ENCODE data around the gene KLHL6. TPM values are rescaled to one million over a fixed set of nuclear protein-coding genes. Genes with fewer than 3 reads are reported as not detected.

KLHL6 gene
- total RNA-seq, 2 donors from 2014 or later: 0.33 to 0.40 TPM

- TF ChIP-seq CTCF (conservative IDR thresholded peaks at IDR 0.05): no peak
- DNase-seq: peak; percentile 23
- 94 to 96% methylated on average over 15 of the region's 15 CpGs for WGBS, 2 experiments (ENCODE audit: insufficient coverage in 1 of 2, insufficient read length in 1 of 2)
Measured at GRCh38 chr3:183500981-183501704, 54.4 kb downstream of the KLHL6 start.

GRCh38 chr3:183500319-183500718, 55.2 kb downstream of the KLHL6 start:
- Histone ChIP-seq H3K9ac (ENCODE audit: extremely low read depth, low read length, poor library complexity, severe bottlenecking) (no peak overlapping the region), H3K27ac (ENCODE audit: low read depth, low read length) (no peak overlapping the region), H3K27me3 (ENCODE audit: control insufficient read depth, insufficient read depth, low read length, poor library complexity, severe bottlenecking) (no peaks in the 10 kb centered on the region), H3K4me1 (ENCODE audit: control insufficient read depth, insufficient read depth, low read length) (no peaks in the 10 kb centered on the region), H3K36me3 (ENCODE audit: control insufficient read depth, insufficient read depth, low read length) (no peaks in the 10 kb centered on the region), H3K4me3 (ENCODE audit: low read length) (no peak overlapping the region), H3K9me3 (ENCODE audit: control insufficient read depth, low read length) (peaks cover 7% of the 10 kb centered on the region)
- no peak for TF ChIP-seq CTCF (conservative IDR thresholded peaks at IDR 0.05)
- no peaks in the 10 kb centered on the region for H3K27me3 Mint-ChIP-seq (ENCODE audit: insufficient read depth)
- peaks cover 1% of the 10 kb centered on the region for H3K9me3 Mint-ChIP-seq
- no peak overlapping the region for H3K4me3 Mint-ChIP-seq
- H3K36me3 Mint-ChIP-seq (ENCODE audit: low read depth): no peaks in the 10 kb centered on the region
- H3K27ac Mint-ChIP-seq: no peak overlapping the region
- 84 to 95% methylated on average over 4 of the region's 4 CpGs for WGBS, 2 experiments (ENCODE audit: insufficient coverage in 1 of 2, insufficient read length in 1 of 2)
- H3K4me1 Mint-ChIP-seq: no peaks in the 10 kb centered on the region
- DNase-seq: no peak

More at GRCh38 chr3:183500981-183501704, 54.4 kb downstream of the KLHL6 start:
- peaks cover 15% of the 10 kb centered on the region for H3K9me3 ChIP-seq (ENCODE audit: control insufficient read depth, low read length)
- no peaks in the 10 kb centered on the region for H3K27me3 ChIP-seq (ENCODE audit: control insufficient read depth, insufficient read depth, low read length, poor library complexity, severe bottlenecking)
- H3K4me1 ChIP-seq (ENCODE audit: control insufficient read depth, insufficient read depth, low read length): no peaks in the 10 kb centered on the region
- H3K9ac ChIP-seq (ENCODE audit: extremely low read depth, low read length, poor library complexity, severe bottlenecking): no peak overlapping the region
- H3K9me3 Mint-ChIP-seq: peaks cover 4% of the 10 kb centered on the region
- no peaks in the 10 kb centered on the region for H3K36me3 ChIP-seq (ENCODE audit: control insufficient read depth, insufficient read depth, low read length)
- H3K4me3 Mint-ChIP-seq: no peak overlapping the region
- H3K27ac ChIP-seq (ENCODE audit: low read depth, low read length): no peak overlapping the region
- no peaks in the 10 kb centered on the region for H3K4me1 Mint-ChIP-seq
- no peak overlapping the region for H3K27ac Mint-ChIP-seq
- H3K36me3 Mint-ChIP-seq (ENCODE audit: low read depth): no peaks in the 10 kb centered on the region
- H3K4me3 ChIP-seq (ENCODE audit: low read length): no peak overlapping the region
- no peaks in the 10 kb centered on the region for H3K27me3 Mint-ChIP-seq (ENCODE audit: insufficient read depth)

- 91 to 94% methylated on average over 5 to 6 of the region's 6 CpGs for WGBS, 2 experiments (ENCODE audit: insufficient coverage in 1 of 2, insufficient read length in 1 of 2)
- no peak overlapping the region for H3K27ac Mint-ChIP-seq
- H3K36me3 Mint-ChIP-seq (ENCODE audit: low read depth): no peaks in the 10 kb centered on the region
- H3K9ac ChIP-seq (ENCODE audit: extremely low read depth, low read length, poor library complexity, severe bottlenecking): no peak overlapping the region
- H3K36me3 ChIP-seq (ENCODE audit: control insufficient read depth, insufficient read depth, low read length): no peaks in the 10 kb centered on the region
- H3K9me3 ChIP-seq (ENCODE audit: control insufficient read depth, low read length): no peaks in the 10 kb centered on the region
- H3K4me1 Mint-ChIP-seq: no peaks in the 10 kb centered on the region
- TF ChIP-seq CTCF (conservative IDR thresholded peaks at IDR 0.05): no peak
- no peak overlapping the region for H3K4me3 Mint-ChIP-seq
- no peaks in the 10 kb centered on the region for H3K27me3 Mint-ChIP-seq (ENCODE audit: insufficient read depth)
- H3K9me3 Mint-ChIP-seq: no peaks in the 10 kb centered on the region
- no peak for DNase-seq
- no peaks in the 10 kb centered on the region for H3K4me1 ChIP-seq (ENCODE audit: control insufficient read depth, insufficient read depth, low read length)
- H3K4me3 ChIP-seq (ENCODE audit: low read length): no peak overlapping the region
- H3K27me3 ChIP-seq (ENCODE audit: control insufficient read depth, insufficient read depth, low read length, poor library complexity, severe bottlenecking): no peaks in the 10 kb centered on the region
- H3K27ac ChIP-seq (ENCODE audit: low read depth, low read length): no peak overlapping the region
Measured at GRCh38 chr3:183498634-183499033, 56.9 kb downstream of the KLHL6 start.
